A375 (cell line): ENCODE data around the gene HNRNPA0. TPM values are rescaled to one million over a fixed set of nuclear protein-coding genes. Genes with fewer than 3 reads are reported as not detected.

Experiments
- total RNA-seq: library from RNA; depleted of rRNA; stranded (reverse); fragments of >200 nt; shearing (Covaris generic); gene quantifications from 2 replicates; pipeline ENCODE4 v1.2.3, GENCODE V29; 2014; rRNA removed

HNRNPA0 gene
- 13.9 and 17.2 TPM in 2 replicates for total RNA-seq

GRCh38 chr5:137754188-137754960, at the start of gene HNRNPA0:
Gene HNRNPA0, minus strand, starts transcription at chr5:137754363. Its CDS starts 297 bp downstream, at chr5:137754066.

GRCh38 chr5:137735555-137736284, 18.4 kb downstream of the HNRNPA0 start, which contains the start of gene KLHL3:
Gene KLHL3, minus strand, starts transcription at chr5:137736089. Its CDS starts 443 bp downstream, at chr5:137735646.

Other genes with a start within 250 kb of the HNRNPA0 start
- gene KLHL3, start 18.3 kb downstream of the HNRNPA0 start, total RNA-seq, result 2.0 and 2.8 TPM in 2 replicates
- not detected in 2 replicates for gene MYOT, start 113.5 kb upstream of the HNRNPA0 start, total RNA-seq
- not detected in 2 replicates for gene PKD2L2, start 135.1 kb upstream of the HNRNPA0 start, total RNA-seq